K562 (cell line): Measurements from ENCODE around the gene FBLN2. TPM values are rescaled to one million over a fixed set of nuclear protein-coding genes. Genes with fewer than 3 reads are reported as not detected.

Source experiments
- AFF4 ChIP-seq: sonication (generic); formaldehyde crosslinking; IDR thresholded peaks from 2 replicates; pipeline ENCODE4 v1.8.0; 2023; ENCODE audit warnings: mild to moderate bottlenecking, missing genetic modification reagents
- ARID3A ChIP-seq: IDR thresholded peaks from 2 replicates; pipeline ENCODE4 v1.6.1; 2012; ENCODE audit warnings: low read depth, low read length, improper control_type of control experiment, borderline replicate concordance
- GTF2F1 ChIP-seq: IDR thresholded peaks from 2 replicates; pipeline ENCODE4 v1.6.1; 2011; ENCODE audit warnings: low read depth, low read length, improper control_type of control experiment
- HSF4 ChIP-seq: fragments of 250-450 bp; sonication (Bioruptor Pico); IDR thresholded peaks from 2 replicates; pipeline ENCODE4 v2.1.2; 2022; ENCODE audit warnings: mild to moderate bottlenecking, moderate library complexity, borderline replicate concordance
- NCOA1 ChIP-seq: fragments of 450-650 bp; IDR thresholded peaks from 2 replicates; pipeline ENCODE4 v1.6.1; 2016; ENCODE audit warnings: low read depth
- NCOA6 ChIP-seq: fragments of 450-650 bp; IDR thresholded peaks from 2 replicates; pipeline ENCODE4 v1.6.1; 2017; ENCODE audit warnings: mild to moderate bottlenecking
- NR2C1 ChIP-seq, 2 experiments: fragments of 450-650 bp; IDR thresholded peaks; 2 replicates each; pipeline ENCODE4 v1.6.1; 2017; ENCODE audit warnings: mild to moderate bottlenecking in 2 of 2, antibody characterized with exemption in 1 of 2, inconsistent platforms in 1 of 2, missing compliant biosample characterization in 1 of 2, missing genetic modification characterization in 1 of 2
- NUFIP1 ChIP-seq: fragments of 450-650 bp; IDR thresholded peaks from 2 replicates; pipeline ENCODE4 v1.6.1; 2018; ENCODE audit not compliant: partially characterized antibody
- PCBP1 ChIP-seq: fragments of 200-400 bp; formaldehyde crosslinking; IDR thresholded peaks from 2 replicates; pipeline ENCODE4 v1.6.1; 2018; ENCODE audit warnings: mild to moderate bottlenecking, low read depth, low read length; ENCODE audit not compliant: poor library complexity, severe bottlenecking
- TAF15 ChIP-seq: fragments of 200-400 bp; formaldehyde crosslinking; IDR thresholded peaks from 2 replicates; pipeline ENCODE4 v1.6.1; 2017; ENCODE audit warnings: mild to moderate bottlenecking, low read depth, low read length, moderate library complexity
- TBL1XR1 ChIP-seq, 2 experiments: IDR thresholded peaks; 2 replicates each; pipeline ENCODE4 v1.6.1; 2012; ENCODE audit warnings: improper control_type of control experiment in 2 of 2, low read length in 2 of 2, mild to moderate bottlenecking in 1 of 2
- TCF3 ChIP-seq: sonication (generic); formaldehyde crosslinking; IDR thresholded peaks from 2 replicates; pipeline ENCODE4 v1.4.0; 2020; ENCODE audit warnings: mild to moderate bottlenecking, missing genetic modification reagents
- ZNF347 ChIP-seq: fragments of 450-650 bp; formaldehyde crosslinking; IDR thresholded peaks from 2 replicates; pipeline ENCODE4 v1.4.0; 2020; ENCODE audit warnings: low read depth, mild to moderate bottlenecking, moderate library complexity
- polyA plus RNA-seq, 8 experiments: library from polyadenylated mRNA; depleted of rRNA in 4 of 8; stranded (reverse) in 5 of 8; unstranded in 3 of 8; fragments of >200 nt; fragmentation: Nextera tagmentation in 2 of 8; fragmentation: Illumina TruSeq in 1 of 8; extraction: Ambion mirVana in 2 of 8; extraction: Trizol in 1 of 8; gene quantifications; 2 replicates each; pipeline versions ENCODE4 v1.2.1 to v1.2.3, GENCODE V29; 2011 to 2014; ENCODE audit warnings: inconsistent platforms in 1 of 8, missing spikeins in 1 of 8
- total RNA-seq, 7 experiments: library from RNA; depleted of rRNA in 6 of 7; stranded (reverse); fragments of >200 nt in 6 of 7; fragmentation: Illumina TruSeq in 2 of 7; extraction: Trizol in 2 of 7; gene quantifications; 2 replicates each; pipeline versions ENCODE4 v1.2.1 to v1.2.3, GENCODE V29; 2011 to 2021; ENCODE audit warnings: low replicate concordance in 1 of 7
- TF ChIP-seq, protein P1 (sequence below): fragments of 250-450 bp; sonication (Bioruptor Pico); IDR thresholded peaks from 2 replicates; pipeline ENCODE4 v1.4.0; 2020; ENCODE audit warnings: mild to moderate bottlenecking, moderate library complexity

FBLN2 gene
- total and polyA plus RNA-seq, 9 of the 15 experiments (the other 6 are each of a cell fraction or from before 2014, with no cell fraction given) = 0.03 to 0.10 (median 0.04) TPM; not detected in 6

GRCh38 chr3:13587442-13587841, 38.5 kb downstream of the FBLN2 start (continued):
- TF ChIP-seq, protein P1, sequence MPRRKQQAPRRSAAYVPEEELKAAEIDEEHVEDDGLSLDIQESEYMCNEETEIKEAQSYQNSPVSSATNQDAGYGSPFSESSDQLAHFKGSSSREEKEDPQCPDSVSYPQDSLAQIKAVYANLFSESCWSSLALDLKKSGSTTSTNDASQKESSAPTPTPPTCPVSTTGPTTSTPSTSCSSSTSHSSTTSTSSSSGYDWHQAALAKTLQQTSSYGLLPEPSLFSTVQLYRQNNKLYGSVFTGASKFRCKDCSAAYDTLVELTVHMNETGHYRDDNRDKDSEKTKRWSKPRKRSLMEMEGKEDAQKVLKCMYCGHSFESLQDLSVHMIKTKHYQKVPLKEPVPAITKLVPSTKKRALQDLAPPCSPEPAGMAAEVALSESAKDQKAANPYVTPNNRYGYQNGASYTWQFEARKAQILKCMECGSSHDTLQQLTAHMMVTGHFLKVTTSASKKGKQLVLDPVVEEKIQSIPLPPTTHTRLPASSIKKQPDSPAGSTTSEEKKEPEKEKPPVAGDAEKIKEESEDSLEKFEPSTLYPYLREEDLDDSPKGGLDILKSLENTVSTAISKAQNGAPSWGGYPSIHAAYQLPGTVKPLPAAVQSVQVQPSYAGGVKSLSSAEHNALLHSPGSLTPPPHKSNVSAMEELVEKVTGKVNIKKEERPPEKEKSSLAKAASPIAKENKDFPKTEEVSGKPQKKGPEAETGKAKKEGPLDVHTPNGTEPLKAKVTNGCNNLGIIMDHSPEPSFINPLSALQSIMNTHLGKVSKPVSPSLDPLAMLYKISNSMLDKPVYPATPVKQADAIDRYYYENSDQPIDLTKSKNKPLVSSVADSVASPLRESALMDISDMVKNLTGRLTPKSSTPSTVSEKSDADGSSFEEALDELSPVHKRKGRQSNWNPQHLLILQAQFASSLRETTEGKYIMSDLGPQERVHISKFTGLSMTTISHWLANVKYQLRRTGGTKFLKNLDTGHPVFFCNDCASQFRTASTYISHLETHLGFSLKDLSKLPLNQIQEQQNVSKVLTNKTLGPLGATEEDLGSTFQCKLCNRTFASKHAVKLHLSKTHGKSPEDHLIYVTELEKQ = no peak
- TF ChIP-seq AFF4 (CRISPR knock-in tag) (no peak), GTF2F1 (no peak), TCF3 (CRISPR knock-in tag) (peak; percentile 30; the same call in 1 of the 2 replicates), NR2C1 (IDR thresholded peaks at IDR 0.05) (no peak), NR2C1 (tag; IDR thresholded peaks at IDR 0.05) (no peak), HSF4 (no peak), PCBP1 (no peak), ARID3A (no peak), TBL1XR1 (IDR thresholded peaks at IDR 0.05; ENCODE audit: low read length in 2 of 2) (no peak), NCOA1 (no peak), NCOA6 (no peak), NUFIP1 (no peak), TAF15 (no peak), ZNF347 (CRISPR knock-in tag) (no peak)
